K562 (cell line): ENCODE measurements around the gene CASP1. TPM values are rescaled to one million over a fixed set of nuclear protein-coding genes. Genes with fewer than 3 reads are reported as not detected.
"Not testable (repeated sequence)": the region's sequence is repeated elsewhere in the genome, so short reads cannot be mapped to it uniquely, and the experiment has no call there.

ENCODE experiments used
- ATAC-seq: fragments of 200-7000 bp; cut with Tn5 transposase; 3 replicates; pipeline ENCODE4 v1.9.1; 2020; ENCODE audit warnings: moderate library complexity
- BruUV-seq: library from RNA; stranded (reverse); fragments of 400-500 nt; replicated peaks from 2 replicates; lab custom pipeline; 2021; lab: Mats Ljungman, UMichigan
- CTCF ChIA-PET: fragments of 300-600 bp; formaldehyde crosslinking; extraction: SDS; loops from one replicate; lab custom pipeline; 2021; ENCODE audit warnings: low intra/inter-chr PET ratio; lab: Yijun Ruan, JAX
- POLR2A ChIA-PET: fragments of 300-600, 350-650 bp; sonication (Branson Sonifier 250); formaldehyde crosslinking; extraction: SDS; loops from one replicate; lab custom pipeline; 2021; ENCODE audit warnings: antibody characterized with exemption, inconsistent platforms; lab: Yijun Ruan, JAX
- DNase-seq, 4 experiments: peaks; one replicate each; pipeline versions ENCODE4 v3.0.0 to v3.0.0-alpha.2; 2011 to 2018; ENCODE audit warnings: low spot score in 3 of 4, mixed read lengths in 3 of 4; ENCODE audit errors: extremely low read depth in 1 of 4
- FAIRE-seq: peaks from 2 replicates; lab custom pipeline; 2011; peaks lifted over from hg19 to GRCh38; lab: Jason Lieb, UNC
- H2AFZ ChIP-seq: 2 replicates; pipeline ENCODE4 v1.6.0; 2011; ENCODE audit warnings: low read depth, low read length, control low read depth, inconsistent platforms
- H3K27ac ChIP-seq: fragments of 200-600 bp; 3 replicates; pipeline ENCODE4 v1.8.0; 2011; ENCODE audit warnings: low read depth, mild to moderate bottlenecking, control low read depth, inconsistent platforms, low read length, moderate library complexity, mixed read lengths; ENCODE audit errors: extremely low read depth
- H3K27me3 ChIP-seq, 2 experiments: fragments of 300-600 bp in 1 of 2; 2 replicates in 1 of 2; 3 replicates in 1 of 2; pipeline versions ENCODE4 v1.6.0 to v1.8.0; 2011; ENCODE audit warnings: inconsistent platforms in 2 of 2, low read length in 2 of 2, mild to moderate bottlenecking in 1 of 2, mixed read lengths in 1 of 2, moderate library complexity in 1 of 2; ENCODE audit not compliant: control insufficient read depth in 2 of 2, insufficient read depth in 2 of 2
- H3K36me3 ChIP-seq: fragments of 300-600 bp; 3 replicates; pipeline ENCODE4 v1.8.0; 2011; ENCODE audit warnings: mild to moderate bottlenecking, low read length, inconsistent platforms; ENCODE audit not compliant: control insufficient read depth, insufficient read depth
- H3K4me1 ChIP-seq, 2 experiments: fragments of 200-600 bp in 1 of 2; replicated peaks in 1 of 2; 2 replicates in 1 of 2; 3 replicates in 1 of 2; pipeline versions ENCODE4 v1.5.1 to v1.8.0; 2011; ENCODE audit warnings: inconsistent platforms in 2 of 2, low read length in 2 of 2, mild to moderate bottlenecking in 1 of 2, mixed read lengths in 1 of 2, moderate library complexity in 1 of 2; ENCODE audit not compliant: control insufficient read depth in 2 of 2, insufficient read depth in 2 of 2
- H3K4me2 ChIP-seq: 2 replicates; pipeline ENCODE4 v1.6.1; 2011; ENCODE audit warnings: low read length, control low read depth, inconsistent platforms, mixed read lengths; ENCODE audit not compliant: insufficient read depth
- H3K4me3 ChIP-seq: fragments of 200-600 bp; sonication (generic), shearing (Covaris generic); 2 replicates; pipeline ENCODE4 v1.5.1; 2016; ENCODE audit warnings: control low read depth, inconsistent platforms
- H3K79me2 ChIP-seq: fragments of 200-600 bp; 3 replicates; pipeline ENCODE4 v1.8.0; 2011; ENCODE audit warnings: low read length, inconsistent platforms; ENCODE audit not compliant: control insufficient read depth, insufficient read depth
- H3K9ac ChIP-seq, 2 experiments: 2 replicates each; pipeline versions ENCODE4 v1.6.0 to v1.6.1; 2011; ENCODE audit warnings: low read depth in 2 of 2, low read length in 2 of 2, control low read depth in 1 of 2, inconsistent platforms in 1 of 2, mild to moderate bottlenecking in 1 of 2, mixed read lengths in 1 of 2; ENCODE audit not compliant: insufficient read depth in 1 of 2
- H3K9me1 ChIP-seq: one replicate; pipeline ENCODE4 v1.6.0; 2011; ENCODE audit warnings: inconsistent platforms, mild to moderate bottlenecking, low read length, moderate library complexity; ENCODE audit not compliant: control insufficient read depth, insufficient read depth
- H3K9me3 ChIP-seq: replicated peaks from 2 replicates; pipeline ENCODE4 v1.5.1; 2011; ENCODE audit warnings: low read depth, low read length, inconsistent platforms; ENCODE audit not compliant: control insufficient read depth, insufficient read depth
- H4K20me1 ChIP-seq: replicated peaks from 2 replicates; pipeline ENCODE4 v1.6.1; 2011; ENCODE audit warnings: low read length, inconsistent platforms, mixed read lengths; ENCODE audit not compliant: control insufficient read depth, insufficient read depth
- ARID3A ChIP-seq: IDR thresholded peaks from 2 replicates; pipeline ENCODE4 v1.6.1; 2012; ENCODE audit warnings: low read depth, low read length, improper control_type of control experiment, borderline replicate concordance
- WGBS: fragments of 100-300 bp; shearing (Covaris generic); methylation state at CpG from one replicate; pipeline ENCODE4 v1.1.6; 2016; ENCODE audit warnings: low coverage, mixed read lengths; ENCODE audit not compliant: insufficient coverage; ENCODE audit errors: missing lambda C conversion rate; 5-methylcytosine and 5-hydroxymethylcytosine counted together
- in situ Hi-C: fragments of 300-500 bp; cut with MboI; formaldehyde crosslinking; loops from 4 replicates; pipeline ENCODE4 v1.15.0; 2018; ENCODE audit warnings: inconsistent platforms, mixed read lengths
- intact Hi-C: fragments of 100-400 bp; cut with micrococcal nuclease; formaldehyde crosslinking; loops from 2 replicates; pipeline ENCODE4 v1.14.2; 2022
- polyA plus RNA-seq, 8 experiments: library from polyadenylated mRNA; depleted of rRNA in 4 of 8; stranded (reverse) in 5 of 8; unstranded in 3 of 8; fragments of >200 nt; fragmentation: Nextera tagmentation in 2 of 8; fragmentation: Illumina TruSeq in 1 of 8; extraction: Ambion mirVana in 2 of 8; extraction: Trizol in 1 of 8; gene quantifications; 2 replicates each; pipeline versions ENCODE4 v1.2.1 to v1.2.3, GENCODE V29; 2011 to 2014; ENCODE audit warnings: inconsistent platforms in 1 of 8, missing spikeins in 1 of 8
- total RNA-seq, 7 experiments: library from RNA; depleted of rRNA in 6 of 7; stranded (reverse); fragments of >200 nt in 6 of 7; fragmentation: Illumina TruSeq in 2 of 7; extraction: Trizol in 2 of 7; gene quantifications; 2 replicates each; pipeline versions ENCODE4 v1.2.1 to v1.2.3, GENCODE V29; 2011 to 2021; ENCODE audit warnings: low replicate concordance in 1 of 7

CASP1 gene
- total and polyA plus RNA-seq, 9 of the 15 experiments (the other 6 are each of a cell fraction or from before 2014, with no cell fraction given) = not detected

DNA sequence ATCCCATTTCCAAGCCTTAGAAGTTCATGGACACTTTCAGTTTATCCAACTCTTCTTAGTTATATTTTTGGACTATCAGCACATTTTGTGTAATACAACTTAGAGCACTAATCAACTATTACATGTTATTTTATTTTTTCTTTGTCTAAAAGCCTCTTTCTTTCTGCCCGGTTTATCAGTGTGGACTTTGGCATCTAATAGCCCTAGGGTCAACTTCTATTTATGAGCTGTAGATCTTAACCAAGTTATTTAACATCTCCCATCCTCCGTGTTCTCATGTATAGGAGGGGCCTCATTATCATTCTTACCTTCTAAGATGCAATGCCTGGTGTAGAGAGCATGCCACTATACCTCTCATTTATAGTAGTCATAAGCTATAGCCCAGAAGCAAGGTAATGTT is 5.8 kb upstream of the CASP1 start:
- Histone ChIP-seq H3K27me3 (no peaks in the 10 kb centered on the region), H3K9ac (no peak overlapping the region), H3K9me3 (no peaks in the 10 kb centered on the region), H2AFZ (no peak overlapping the region), H3K27ac (no peak overlapping the region), H3K4me2 (no peak overlapping the region), H3K4me1 (no peaks in the 10 kb centered on the region), H3K4me3 (no peak overlapping the region), H4K20me1 (no peaks in the 10 kb centered on the region), H3K79me2 (no peaks in the 10 kb centered on the region), H3K9me1 (no peaks in the 10 kb centered on the region), H3K36me3 (no peaks in the 10 kb centered on the region)
- intact Hi-C loops (no loop called here), in situ Hi-C loops (no loop called here)
- TF ChIP-seq ARID3A = no peak
- DNase-seq = no peak
- CTCF ChIA-PET = no interaction called here
- POLR2A ChIA-PET = no interaction called here
- ATAC-seq = no peak
- WGBS = 8% methylated on average over 2 of the region's 2 CpGs
- no peak for FAIRE-seq
- BruUV-seq = no TSS peak

DNA sequence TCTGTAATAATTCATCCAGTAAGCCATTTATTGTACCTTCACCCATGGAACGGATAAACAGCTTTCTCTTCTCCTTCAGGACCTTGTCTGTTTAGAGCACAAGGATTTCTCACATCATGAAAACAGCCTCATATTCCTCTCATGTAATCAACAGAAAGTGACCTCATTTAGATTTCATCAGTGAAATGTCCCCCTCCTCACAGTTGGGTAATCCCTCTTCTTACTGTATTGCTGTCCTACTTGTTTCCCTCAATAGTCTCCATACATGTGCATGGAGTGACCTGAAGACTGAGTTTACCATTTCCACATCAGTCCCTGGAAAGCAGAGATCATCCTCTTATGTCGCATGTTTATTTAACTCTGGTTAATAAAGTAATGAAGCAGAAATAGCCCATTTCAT is 556 bp downstream of the CASP1 start:
- CTCF ChIA-PET, in situ Hi-C loops: not testable (repeated sequence)

More for the DNA sequence above, 556 bp downstream of the CASP1 start:
- H3K4me2 ChIP-seq, H3K36me3 ChIP-seq, H4K20me1 ChIP-seq, H3K9me3 ChIP-seq, H3K4me1 ChIP-seq, FAIRE-seq, H3K27me3 ChIP-seq, H3K27ac ChIP-seq, POLR2A ChIA-PET, H3K4me3 ChIP-seq, H2AFZ ChIP-seq, BruUV-seq, H3K9ac ChIP-seq, ATAC-seq, intact Hi-C loops, DNase-seq, H3K9me1 ChIP-seq, H3K79me2 ChIP-seq: not testable (repeated sequence)
- WGBS = 0% methylated on average over 2 of the region's 2 CpGs
